Midbrain (tissue), 1 donor: ENCODE measurements around the gene ZNF205.
A peak's percentile ranks its signal among the peaks of the same experiment; 100 is the strongest.

ENCODE experiments used
- DNase-seq: peaks from one replicate; lab custom pipeline; 2025; lab: John Stamatoyannopoulos, UW

Gene ZNF205

DNA sequence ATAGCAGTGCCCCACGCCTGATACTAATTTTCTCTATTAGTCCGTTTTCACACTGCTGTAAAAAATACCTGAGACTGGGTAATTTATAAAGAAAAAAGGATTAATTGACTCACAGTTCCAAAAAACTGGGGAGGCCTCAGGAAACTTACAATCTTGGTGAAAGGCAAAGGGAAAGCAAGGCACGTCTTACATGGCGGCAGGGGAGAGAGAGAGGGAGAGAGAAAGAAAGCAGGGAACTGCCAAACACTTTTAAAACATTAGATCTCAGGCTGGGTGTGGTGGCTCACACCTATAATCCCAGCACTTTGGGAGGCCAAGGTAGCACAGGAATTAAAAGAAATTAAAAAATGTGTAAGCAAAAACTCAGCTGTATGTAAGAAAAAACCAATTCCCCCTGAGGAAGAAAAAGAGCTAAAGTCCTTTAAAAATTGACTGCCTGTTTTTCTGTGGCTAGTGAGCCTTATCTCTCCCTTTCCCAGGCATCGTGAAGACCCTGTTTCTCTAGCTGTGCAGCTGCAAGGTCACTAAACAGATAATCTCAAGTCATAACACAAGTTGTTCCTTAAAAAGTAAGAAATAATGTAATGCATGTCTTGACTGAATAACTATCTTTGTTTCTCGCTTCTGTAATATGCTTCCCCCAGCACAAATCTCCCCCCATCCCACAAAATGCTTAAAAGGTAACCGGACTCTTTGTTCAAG lies 27.3 kb upstream of the ZNF205 start:
- no peak for DNase-seq

DNA sequence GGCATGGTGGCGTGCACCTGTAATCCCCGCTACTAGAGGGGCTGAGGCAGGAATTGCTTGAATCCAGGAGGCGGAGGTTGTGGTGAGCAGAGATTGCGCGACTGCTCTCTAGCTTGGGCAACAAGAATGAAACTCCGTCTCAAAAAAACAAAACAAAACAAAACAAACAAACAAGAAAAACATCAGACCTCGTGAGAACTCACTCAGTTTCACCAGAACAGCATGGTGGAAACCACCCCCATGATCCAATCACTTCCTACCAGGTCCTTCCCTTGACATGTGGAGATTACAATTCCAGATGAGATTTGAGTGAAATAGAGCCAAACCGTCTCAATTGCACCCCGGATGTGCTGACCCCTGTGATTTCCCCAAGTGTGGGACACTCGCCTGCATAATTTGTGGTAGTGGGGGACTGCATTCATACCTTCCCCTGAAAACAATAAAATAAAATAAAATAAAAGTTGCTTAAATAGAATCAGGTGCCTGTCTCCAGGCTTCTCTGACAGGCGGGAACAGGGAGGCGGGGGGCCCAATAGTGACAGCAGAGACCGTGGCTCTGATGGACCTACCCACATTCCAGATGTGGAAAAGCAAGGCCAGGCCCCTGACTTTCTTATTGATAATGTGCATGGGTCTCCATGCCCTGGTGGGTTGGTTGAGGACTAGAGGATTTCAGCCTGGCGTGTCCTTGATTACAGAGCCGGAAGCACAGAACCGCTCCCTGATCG lies 26.4 kb upstream of the ZNF205 start:
- DNase-seq: no peak

DNA sequence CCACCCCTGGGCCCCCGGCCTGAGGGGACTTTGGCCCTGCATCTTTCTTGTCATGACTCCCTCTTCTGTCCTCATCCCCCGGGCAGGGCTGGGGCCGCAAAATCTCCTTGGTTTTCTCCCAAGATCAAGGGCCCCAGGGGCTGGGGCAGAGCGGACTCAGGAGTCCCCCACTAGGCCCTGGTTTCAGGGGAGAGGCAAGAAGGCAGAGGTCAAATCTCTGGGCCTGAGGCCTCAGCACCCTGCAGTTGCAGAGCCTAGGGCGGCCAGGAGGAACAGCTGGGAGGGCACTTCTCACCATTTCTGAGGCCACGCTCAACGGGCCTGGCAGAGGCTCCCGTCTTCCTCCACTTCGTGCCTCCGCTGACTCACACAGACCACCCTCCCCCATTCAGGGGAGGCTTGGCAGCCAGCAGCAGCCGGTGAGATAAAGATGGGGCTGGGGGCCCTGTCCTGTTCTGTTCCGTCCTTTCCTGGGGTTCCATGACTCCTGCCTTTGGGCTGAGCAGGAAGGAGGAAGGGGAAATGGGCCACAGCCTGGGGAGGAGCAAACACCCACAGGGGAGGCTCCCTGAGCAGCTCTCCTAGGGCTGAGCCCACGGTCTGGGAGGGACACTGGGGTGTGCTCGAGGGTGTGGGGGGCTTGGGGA lies 25.7 kb upstream of the ZNF205 start:
- DNase-seq: no peak

GRCh38 chr16:3087243-3088235 lies 24.8 kb upstream of the ZNF205 start:
- DNase-seq: no peak

- no peak for DNase-seq
Observed at GRCh38 chr16:3088450-3088849, 23.9 kb upstream of the ZNF205 start.

DNA sequence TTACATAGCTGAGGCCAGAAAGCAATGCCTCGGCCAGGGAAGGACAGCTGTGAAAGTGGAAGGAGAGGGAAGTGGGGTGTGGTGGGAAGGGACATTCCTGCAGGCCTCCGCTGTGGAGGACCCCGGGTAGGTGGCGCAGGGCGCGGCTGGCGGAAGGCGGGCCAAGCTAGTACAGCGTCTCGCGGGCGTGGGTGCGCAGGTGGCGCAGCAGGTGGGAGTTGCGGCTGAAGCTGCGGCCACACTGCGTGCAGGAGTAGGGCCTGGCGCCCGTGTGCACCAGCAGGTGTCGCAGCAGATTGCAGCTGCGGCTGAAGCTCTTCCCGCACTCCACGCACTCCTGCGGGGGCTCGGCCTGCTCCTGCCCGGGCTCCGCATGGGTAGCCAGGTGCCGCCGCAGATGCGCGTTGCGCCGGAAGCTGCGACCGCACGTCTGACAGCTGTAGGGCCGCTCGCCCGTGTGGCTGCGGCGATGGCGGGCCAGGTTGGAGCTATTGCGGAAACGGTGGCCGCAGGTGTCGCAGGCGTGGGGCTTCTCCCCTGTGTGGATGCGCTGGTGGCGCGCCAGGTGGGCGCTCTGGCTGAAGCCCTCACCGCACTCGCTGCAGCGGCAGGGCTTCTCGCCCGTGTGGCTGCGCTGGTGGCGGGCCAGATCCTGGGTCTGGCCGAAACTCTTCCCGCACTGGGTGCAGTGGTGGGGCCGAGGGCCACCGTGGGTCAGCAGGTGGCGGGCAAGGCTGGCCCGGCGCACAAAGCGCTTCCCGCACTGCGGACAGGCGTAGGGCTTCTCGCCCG lies 23.3 kb upstream of the ZNF205 start:
- no peak for DNase-seq

GRCh38 chr16:3089717-3090592 lies 22.4 kb upstream of the ZNF205 start:
- no peak for DNase-seq

DNA sequence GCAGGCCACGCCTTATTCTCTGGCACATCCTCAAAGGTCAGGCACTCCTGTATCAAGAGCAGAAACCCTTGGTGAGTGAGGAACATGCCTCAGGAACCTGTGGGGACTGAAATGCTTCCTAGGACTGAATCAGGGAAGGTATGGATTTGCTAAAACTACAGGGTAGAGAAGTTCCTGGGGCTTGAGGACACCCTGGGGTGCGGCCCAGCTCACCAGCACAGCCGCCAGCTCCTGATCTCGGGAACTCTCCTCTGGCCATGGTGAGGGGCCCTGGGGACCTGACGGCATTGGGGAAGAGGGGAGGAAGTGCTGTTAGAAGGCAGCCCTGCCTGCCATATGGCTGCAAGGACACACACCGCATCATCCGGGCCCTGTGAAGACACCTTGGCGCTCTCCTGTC lies 20.8 kb upstream of the ZNF205 start:
- DNase-seq: no peak

- no peak for DNase-seq
Observed at GRCh38 chr16:3092501-3092941, 19.9 kb upstream of the ZNF205 start.

DNA sequence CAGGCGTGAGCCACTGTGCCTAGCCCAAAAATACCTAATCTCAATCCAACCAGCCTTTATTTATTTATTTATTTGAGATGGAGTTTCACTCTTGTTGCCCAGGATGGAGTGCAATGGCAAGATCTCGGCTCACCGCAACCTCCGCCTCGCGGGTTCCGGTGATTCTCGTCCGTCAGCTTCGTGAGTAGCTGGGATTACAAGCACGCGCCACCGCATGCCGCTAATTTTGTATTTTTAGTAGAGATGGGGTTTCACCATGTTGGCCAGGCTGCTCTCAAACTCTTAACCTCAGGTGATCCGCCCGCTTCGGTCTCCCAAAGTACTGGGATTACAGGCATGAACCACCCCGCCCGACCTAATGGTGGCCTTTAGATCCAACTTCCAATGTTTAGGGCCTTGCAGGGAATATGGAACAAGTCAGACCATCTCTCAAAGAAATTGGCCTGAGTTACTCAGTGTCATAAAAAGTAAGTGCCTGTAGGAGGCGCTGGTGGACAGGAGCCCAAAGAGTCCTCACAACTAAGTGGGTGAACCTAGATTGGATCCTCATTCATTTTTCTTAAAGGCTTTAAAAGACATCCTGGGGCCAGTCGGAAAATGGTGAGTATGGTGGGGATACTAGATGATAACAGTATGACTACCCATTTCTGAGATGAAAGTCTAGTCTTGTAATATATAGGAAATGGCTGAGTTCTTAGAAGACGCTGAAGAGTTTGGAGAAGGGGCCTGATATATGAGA lies 17.9 kb upstream of the ZNF205 start:
- no peak for DNase-seq

DNA sequence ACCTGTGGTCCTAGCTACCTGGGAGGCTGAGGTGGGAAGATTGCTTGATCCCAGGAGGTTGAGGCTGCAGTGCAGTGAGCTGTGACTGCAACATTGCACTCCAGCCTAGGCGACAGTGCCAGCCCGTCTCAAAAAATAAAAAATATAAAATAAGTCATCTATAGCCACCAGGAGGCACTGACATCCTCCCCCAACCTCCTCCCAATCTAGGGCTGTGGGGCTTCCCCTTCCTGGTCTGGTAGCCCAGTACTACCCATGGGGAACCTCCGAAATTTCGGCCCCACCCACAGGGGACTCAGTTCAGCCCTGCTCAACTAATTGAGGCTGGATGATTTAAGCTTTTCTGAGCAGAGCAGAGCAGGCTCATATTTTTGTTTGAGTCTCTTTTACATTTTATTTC lies 16.5 kb upstream of the ZNF205 start:
- DNase-seq: no peak

GRCh38 chr16:3096362-3096761 lies 16.0 kb upstream of the ZNF205 start:
- no peak for DNase-seq

GRCh38 chr16:3097266-3097665 lies 15.1 kb upstream of the ZNF205 start:
- DNase-seq: no peak

DNA sequence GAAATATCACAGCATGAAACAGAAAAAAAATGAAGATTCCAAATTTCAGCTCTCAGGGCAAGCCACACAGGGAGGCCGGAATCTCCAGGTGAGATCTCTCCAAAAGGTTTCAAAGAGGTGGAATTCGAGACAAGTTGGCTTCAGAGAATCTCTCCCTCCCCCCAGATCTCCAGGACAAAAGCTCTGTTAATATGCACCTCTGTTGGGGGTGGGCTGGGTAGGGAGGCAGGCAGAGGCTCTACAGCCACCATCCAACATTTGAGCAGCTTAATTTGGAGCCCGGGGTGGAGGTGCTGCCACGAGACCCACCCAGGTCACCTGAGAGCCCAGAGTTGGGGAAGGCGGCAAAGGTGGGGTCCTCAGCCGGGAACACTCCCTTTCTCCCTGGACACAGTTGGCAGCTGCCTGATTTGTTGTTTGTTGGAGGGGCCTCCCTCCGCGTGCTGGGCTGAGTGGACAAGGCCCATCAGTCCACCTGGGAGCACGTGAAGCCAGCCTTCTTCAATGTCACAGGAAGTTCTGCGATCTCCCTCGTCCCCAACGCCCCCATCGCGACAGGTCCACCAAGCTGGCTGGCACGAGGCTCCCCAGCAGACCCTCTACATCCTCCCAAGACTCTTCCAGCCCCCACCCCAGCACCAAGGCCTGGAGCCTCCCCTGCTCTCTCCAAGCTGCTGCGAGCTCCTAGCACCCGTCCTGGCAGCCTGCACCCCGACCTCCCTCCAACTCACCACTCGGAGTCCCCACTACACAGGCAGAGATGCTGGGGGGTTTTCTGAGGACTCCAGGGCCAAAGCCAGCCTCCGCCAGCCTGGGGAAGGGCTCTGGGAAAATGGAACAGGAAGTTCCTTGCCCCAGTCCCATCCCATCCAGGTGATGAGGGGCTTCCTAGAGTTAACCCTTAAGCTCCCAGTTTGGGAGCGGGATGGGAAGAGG lies 13.7 kb upstream of the ZNF205 start, which contains the start of gene ZSCAN10:
Gene ZSCAN10, minus strand, starts transcription at position 836 of the 936 bp plus-strand sequence. CDS start 6,357 bp downstream, outside the sequence.
- DNase-seq: no peak

- no peak for DNase-seq
Observed at GRCh38 chr16:3099395-3099731, 13.0 kb upstream of the ZNF205 start.

DNA sequence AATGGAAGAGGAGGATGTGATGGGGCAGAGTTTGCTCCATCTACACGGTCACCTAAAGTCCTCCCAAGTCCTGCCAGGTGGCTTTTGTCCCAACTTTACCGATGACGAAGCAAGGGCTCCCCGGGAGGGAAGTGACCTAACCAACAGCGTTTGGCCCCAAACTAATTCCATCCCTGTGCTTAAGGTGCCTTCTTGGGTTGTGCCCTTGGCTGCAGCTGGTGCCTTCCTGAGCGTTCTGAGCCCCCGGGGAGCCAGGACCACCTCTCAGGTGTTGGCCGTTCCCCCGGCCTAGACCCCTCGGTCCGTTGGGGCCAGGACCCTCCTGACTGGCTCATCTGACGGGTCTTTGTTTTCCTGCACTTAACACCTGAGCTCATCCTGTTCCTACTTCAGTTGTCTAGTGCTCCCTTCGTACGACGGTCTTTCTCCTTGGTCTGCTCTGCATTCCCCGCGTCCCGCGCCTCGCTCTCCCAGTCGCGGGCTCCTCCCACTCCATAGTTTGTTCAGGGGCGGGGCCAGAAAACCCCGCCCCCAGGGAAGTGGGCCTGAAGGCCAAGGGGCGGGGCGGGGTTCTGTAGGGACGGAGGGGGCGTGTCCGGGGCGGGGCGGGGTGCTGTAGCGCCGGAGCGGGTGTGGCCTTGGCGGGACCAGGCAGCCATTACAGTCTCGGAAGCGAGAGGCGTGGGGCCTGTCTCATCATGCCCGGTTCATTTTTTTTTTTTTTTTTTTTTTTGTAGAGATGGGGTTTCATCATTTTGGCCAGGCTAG lies 12.5 kb upstream of the ZNF205 start:
- peak; percentile 67 for DNase-seq
